Left renal pelvis (tissue), 4 donors: ENCODE data around the gene MARCHF2. TPM values are rescaled to one million over a fixed set of nuclear protein-coding genes. Genes with fewer than 3 reads are reported as not detected.

Source experiments
- DNase-seq, 4 donors: peaks; one replicate each; pipeline ENCODE4 v3.0.0-alpha.2; 2013; ENCODE audit warnings: low read depth in 4 of 4, low spot score in 3 of 4
- polyA plus RNA-seq, 4 donors: library from polyadenylated mRNA; unstranded; fragments of 120-200 nt; gene quantifications; one replicate each; pipeline ENCODE4 v1.2.1, GENCODE V29; 2013; ENCODE audit not compliant: insufficient read length in 4 of 4

The MARCHF2 gene
- polyA plus RNA-seq, 4 donors, result 10.5 to 17.9 (median 13.5) TPM

GRCh38 chr19:8386990-8387389 is 26.1 kb upstream of the MARCHF2 start:
- DNase-seq, result no peak

GRCh38 chr19:8387688-8388611 is 25.2 kb upstream of the MARCHF2 start:
- DNase-seq, result no peak

GRCh38 chr19:8388612-8388958 is 24.5 kb upstream of the MARCHF2 start:
- no peak for DNase-seq

- peak; percentile 99 to 100 (median 99) for DNase-seq
Observed at GRCh38 chr19:8389891-8390616, 23.1 kb upstream of the MARCHF2 start, which contains the start of gene RAB11B. RAB11B (plus strand) TSS chr19:8390360; CDS start chr19:8390417, 57 bp downstream.

- peak; percentile 70 to 83 (median 80) for DNase-seq
Observed at GRCh38 chr19:8390617-8390981, 22.5 kb upstream of the MARCHF2 start.

GRCh38 chr19:8391198-8392016 is 21.7 kb upstream of the MARCHF2 start:
- DNase-seq, result no peak

- DNase-seq, result no peak
Observed at GRCh38 chr19:8392017-8392591, 21.0 kb upstream of the MARCHF2 start.

- DNase-seq, result no peak
Observed at GRCh38 chr19:8393192-8393870, 19.8 kb upstream of the MARCHF2 start.

GRCh38 chr19:8393871-8394250 is 19.2 kb upstream of the MARCHF2 start:
- DNase-seq, result no peak

- no peak for DNase-seq
Observed at GRCh38 chr19:8395621-8396082, 17.5 kb upstream of the MARCHF2 start.

- DNase-seq, result no peak
Observed at GRCh38 chr19:8396185-8396562, 16.9 kb upstream of the MARCHF2 start.

- DNase-seq, result no peak
Observed at GRCh38 chr19:8396563-8397203, 16.4 kb upstream of the MARCHF2 start.

- no peak for DNase-seq
Observed at GRCh38 chr19:8397271-8397670, 15.8 kb upstream of the MARCHF2 start.

GRCh38 chr19:8397746-8398310 is 15.3 kb upstream of the MARCHF2 start:
- no peak for DNase-seq

- DNase-seq, result peak in 1 of 4 donors; percentile 49
Observed at GRCh38 chr19:8398311-8398771, 14.8 kb upstream of the MARCHF2 start.

- DNase-seq, result no peak
Observed at GRCh38 chr19:8399681-8400188, 13.4 kb upstream of the MARCHF2 start.

GRCh38 chr19:8401981-8402411 is 11.1 kb upstream of the MARCHF2 start:
- no peak for DNase-seq

GRCh38 chr19:8403098-8403819 is 9.8 kb upstream of the MARCHF2 start:
- DNase-seq, result no peak
